NCI-H1092 treated with DMSO at 0.1 percent for 48 hours (cell line): ENCODE data around the gene FOLR1.
"Not testable (repeated sequence)": the region's sequence is repeated elsewhere in the genome, so short reads cannot be mapped to it uniquely, and the experiment has no call there.

Source experiments
- DNase-seq: peaks from one replicate; lab custom pipeline; 2025; lab: John Stamatoyannopoulos, UW

FOLR1 gene

GRCh38 chr11:72191961-72192381, at the start of gene FOLR1:
TSS of gene FOLR1 (plus strand) at chr11:72192140. CDS start at chr11:72192174, 34 bp downstream.
- no peak for DNase-seq

GRCh38 chr11:72142543-72142942, 49.4 kb upstream of the FOLR1 start:
- DNase-seq: not testable (repeated sequence)

GRCh38 chr11:72144807-72145565, 47.0 kb upstream of the FOLR1 start:
- no peak for DNase-seq

GRCh38 chr11:72146625-72147024, 45.3 kb upstream of the FOLR1 start:
- no peak for DNase-seq

GRCh38 chr11:72150882-72151281, 41.1 kb upstream of the FOLR1 start:
- DNase-seq: no peak

GRCh38 chr11:72153874-72154273, 38.1 kb upstream of the FOLR1 start:
- not testable (repeated sequence) for DNase-seq

GRCh38 chr11:72154816-72155215, 37.1 kb upstream of the FOLR1 start:
- DNase-seq: no peak

GRCh38 chr11:72155751-72156150, 36.2 kb upstream of the FOLR1 start:
- no peak for DNase-seq

GRCh38 chr11:72157131-72157530, 34.8 kb upstream of the FOLR1 start:
- no peak for DNase-seq

GRCh38 chr11:72160319-72160718, 31.6 kb upstream of the FOLR1 start:
- DNase-seq: no peak

- DNase-seq: no peak
Measured at GRCh38 chr11:72162891-72163492, 28.9 kb upstream of the FOLR1 start.

- DNase-seq: not testable (repeated sequence)
Measured at GRCh38 chr11:72164187-72164586, 27.8 kb upstream of the FOLR1 start.

GRCh38 chr11:72169046-72169555, 22.8 kb upstream of the FOLR1 start:
- not testable (repeated sequence) for DNase-seq

- DNase-seq: not testable (repeated sequence)
Measured at GRCh38 chr11:72169754-72170153, 22.2 kb upstream of the FOLR1 start.

GRCh38 chr11:72172043-72172442, 19.9 kb upstream of the FOLR1 start:
- not testable (repeated sequence) for DNase-seq

GRCh38 chr11:72173291-72173690, 18.6 kb upstream of the FOLR1 start:
- DNase-seq: no peak

- DNase-seq: no peak
Measured at GRCh38 chr11:72174302-72175070, 17.5 kb upstream of the FOLR1 start.

- no peak for DNase-seq
Measured at GRCh38 chr11:72177656-72178055, 14.3 kb upstream of the FOLR1 start.

GRCh38 chr11:72179049-72179803, 12.7 kb upstream of the FOLR1 start:
- no peak for DNase-seq

GRCh38 chr11:72179804-72180396, 12.0 kb upstream of the FOLR1 start:
- DNase-seq: no peak

GRCh38 chr11:72180892-72181552, 10.9 kb upstream of the FOLR1 start:
- not testable (repeated sequence) for DNase-seq
